WTC11 (cell line): ENCODE data around the gene CFAP53. TPM values are rescaled to one million over a fixed set of nuclear protein-coding genes. Genes with fewer than 3 reads are reported as not detected.

Experiments used
- ATAC-seq: fragments of 200-7000 bp; cut with Tn5 transposase; 2 replicates; pipeline ENCODE4 v1.10.0; 2021; ENCODE audit warnings: mild to moderate bottlenecking, moderate library complexity
- CTCF ChIA-PET: fragments of 300-600 bp; sonication (Branson Sonifier 250); formaldehyde crosslinking; loops from one replicate; lab custom pipeline; 2021; ENCODE audit warnings: antibody characterized with exemption; lab: Charles Lee
- POLR2A ChIA-PET: fragments of 350-600 bp; sonication (Branson Sonifier 250); formaldehyde crosslinking; loops from one replicate; lab custom pipeline; 2021; ENCODE audit warnings: antibody characterized with exemption; lab: Charles Lee
- DNase-seq: peaks from one replicate; pipeline ENCODE4 v3.0.0; 2021; ENCODE audit warnings: low spot score
- H3K27ac Mint-ChIP-seq: 2 replicates; pipeline ENCODE4 v1.8.0; 2021; ENCODE audit warnings: mixed read lengths
- H3K27me3 Mint-ChIP-seq: 2 replicates; pipeline ENCODE4 v1.8.0; 2021; ENCODE audit warnings: low read depth, mild to moderate bottlenecking, moderate library complexity, mixed read lengths
- H3K36me3 Mint-ChIP-seq: 2 replicates; pipeline ENCODE4 v1.8.0; 2021; ENCODE audit warnings: mixed read lengths
- H3K4me1 Mint-ChIP-seq: 2 replicates; pipeline ENCODE4 v1.8.0; 2022; ENCODE audit warnings: mixed read lengths
- H3K4me3 Mint-ChIP-seq: 2 replicates; pipeline ENCODE4 v1.8.0; 2021; ENCODE audit warnings: mild to moderate bottlenecking, moderate library complexity, mixed read lengths
- H3K9me3 Mint-ChIP-seq: 2 replicates; pipeline ENCODE4 v1.8.0; 2021; ENCODE audit warnings: mixed read lengths
- ATF1 ChIP-seq: sonication (generic); formaldehyde crosslinking; IDR thresholded peaks from 2 replicates; pipeline ENCODE4 v1.8.1; 2023; ENCODE audit warnings: mild to moderate bottlenecking, moderate library complexity, missing genetic modification reagents
- ESRRA ChIP-seq: sonication (generic); formaldehyde crosslinking; IDR thresholded peaks from 2 replicates; pipeline ENCODE4 v1.8.1; 2022; ENCODE audit warnings: mild to moderate bottlenecking, missing genetic modification reagents, borderline replicate concordance
- ETV6 ChIP-seq: sonication (generic); formaldehyde crosslinking; IDR thresholded peaks from 2 replicates; pipeline ENCODE4 v1.8.1; 2022; ENCODE audit warnings: mild to moderate bottlenecking, missing genetic modification reagents
- FOXK1 ChIP-seq: sonication (generic); formaldehyde crosslinking; IDR thresholded peaks from 2 replicates; pipeline ENCODE4 v1.8.0; 2022; ENCODE audit warnings: mild to moderate bottlenecking, moderate library complexity, missing genetic modification reagents
- FOXP1 ChIP-seq: sonication (generic); formaldehyde crosslinking; IDR thresholded peaks from 2 replicates; pipeline ENCODE4 v1.8.0; 2022; ENCODE audit warnings: missing genetic modification reagents, mild to moderate bottlenecking, moderate library complexity, borderline replicate concordance
- IRF2 ChIP-seq: sonication (generic); formaldehyde crosslinking; IDR thresholded peaks from 2 replicates; pipeline ENCODE4 v1.8.0; 2022; ENCODE audit warnings: low read depth, missing genetic modification reagents, borderline replicate concordance
- JUN ChIP-seq: sonication (generic); formaldehyde crosslinking; IDR thresholded peaks from 2 replicates; pipeline ENCODE4 v1.8.0; 2023; ENCODE audit warnings: mild to moderate bottlenecking, missing genetic modification reagents
- KAT7 ChIP-seq: sonication (generic); formaldehyde crosslinking; IDR thresholded peaks from 2 replicates; pipeline ENCODE4 v1.8.1; 2023; ENCODE audit warnings: missing genetic modification reagents, mild to moderate bottlenecking, borderline replicate concordance
- MXD4 ChIP-seq: fragments of 250-450 bp; sonication (Bioruptor Pico); IDR thresholded peaks from 2 replicates; pipeline ENCODE4 v1.8.0; 2021; ENCODE audit warnings: mild to moderate bottlenecking, moderate library complexity, borderline replicate concordance
- RELA ChIP-seq: sonication (generic); formaldehyde crosslinking; IDR thresholded peaks from 2 replicates; pipeline ENCODE4 v1.8.1; 2022; ENCODE audit warnings: missing genetic modification reagents, mild to moderate bottlenecking, borderline replicate concordance
- RORB ChIP-seq: fragments of 250-450 bp; sonication (Bioruptor Pico); IDR thresholded peaks from 2 replicates; pipeline ENCODE4 v1.9.0; 2021; ENCODE audit warnings: mild to moderate bottlenecking
- SMAD3 ChIP-seq: sonication (generic); formaldehyde crosslinking; IDR thresholded peaks from 2 replicates; pipeline ENCODE4 v1.8.0; 2022; ENCODE audit warnings: missing genetic modification reagents, mild to moderate bottlenecking, borderline replicate concordance
- TCF7 ChIP-seq: sonication (generic); formaldehyde crosslinking; IDR thresholded peaks from 2 replicates; pipeline ENCODE4 v1.8.0; 2022; ENCODE audit warnings: mild to moderate bottlenecking, low read depth, missing genetic modification reagents, moderate library complexity
- ZNF219 ChIP-seq: sonication (generic); formaldehyde crosslinking; IDR thresholded peaks from 2 replicates; pipeline ENCODE4 v1.8.0; 2023; ENCODE audit warnings: missing genetic modification reagents, mild to moderate bottlenecking, borderline replicate concordance
- total RNA-seq: library from RNA; stranded (reverse); gene quantifications from 3 replicates; pipeline ENCODE4 v1.2.3, GENCODE V29; 2021
- TF ChIP-seq, protein P1 (sequence below): sonication (generic); formaldehyde crosslinking; IDR thresholded peaks from 2 replicates; pipeline ENCODE4 v1.8.0; 2022; ENCODE audit warnings: missing genetic modification reagents
- TF ChIP-seq, protein P2 (sequence below): sonication (generic); formaldehyde crosslinking; IDR thresholded peaks from 2 replicates; pipeline ENCODE4 v1.8.1; 2022; ENCODE audit warnings: low read depth, mild to moderate bottlenecking, moderate library complexity, missing genetic modification reagents, borderline replicate concordance
- TF ChIP-seq, protein P3 (sequence below): sonication (generic); formaldehyde crosslinking; IDR thresholded peaks from 2 replicates; pipeline ENCODE4 v1.8.1; 2023; ENCODE audit warnings: mild to moderate bottlenecking, missing genetic modification reagents, borderline replicate concordance
- TF ChIP-seq, protein P4 (sequence below): sonication (generic); formaldehyde crosslinking; IDR thresholded peaks from 2 replicates; pipeline ENCODE4 v1.8.0; 2023; ENCODE audit warnings: missing genetic modification reagents, mild to moderate bottlenecking, borderline replicate concordance
- TF ChIP-seq, protein P5 (sequence below): sonication (generic); formaldehyde crosslinking; IDR thresholded peaks from 2 replicates; pipeline ENCODE4 v1.8.0; 2022; ENCODE audit warnings: mild to moderate bottlenecking, missing genetic modification reagents

Gene CFAP53
- total RNA-seq, 1 experiment from 2014 or later: 0.26 TPM

DNA sequence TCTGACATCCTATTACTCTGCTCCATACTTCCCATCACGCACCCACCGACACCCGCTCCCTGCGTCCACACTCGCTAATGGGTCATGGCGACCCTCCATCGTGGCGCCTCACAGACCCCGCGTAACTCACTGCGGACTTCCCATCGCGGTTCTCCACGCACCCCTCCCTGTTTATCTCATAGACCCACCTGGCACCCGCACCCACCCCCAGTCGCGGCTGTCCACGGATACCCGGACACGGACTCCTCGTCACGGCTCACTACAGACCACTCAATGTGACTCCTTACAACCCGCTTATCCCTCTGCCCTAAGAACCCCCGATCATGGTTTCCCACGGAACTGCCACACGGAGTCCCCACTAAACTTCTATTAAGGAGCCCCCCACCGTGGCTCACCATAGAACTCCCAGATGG lies 20.7 kb upstream of the CFAP53 start (continued):
- TF ChIP-seq IRF2 (CRISPR knock-in tag): no peak

DNA sequence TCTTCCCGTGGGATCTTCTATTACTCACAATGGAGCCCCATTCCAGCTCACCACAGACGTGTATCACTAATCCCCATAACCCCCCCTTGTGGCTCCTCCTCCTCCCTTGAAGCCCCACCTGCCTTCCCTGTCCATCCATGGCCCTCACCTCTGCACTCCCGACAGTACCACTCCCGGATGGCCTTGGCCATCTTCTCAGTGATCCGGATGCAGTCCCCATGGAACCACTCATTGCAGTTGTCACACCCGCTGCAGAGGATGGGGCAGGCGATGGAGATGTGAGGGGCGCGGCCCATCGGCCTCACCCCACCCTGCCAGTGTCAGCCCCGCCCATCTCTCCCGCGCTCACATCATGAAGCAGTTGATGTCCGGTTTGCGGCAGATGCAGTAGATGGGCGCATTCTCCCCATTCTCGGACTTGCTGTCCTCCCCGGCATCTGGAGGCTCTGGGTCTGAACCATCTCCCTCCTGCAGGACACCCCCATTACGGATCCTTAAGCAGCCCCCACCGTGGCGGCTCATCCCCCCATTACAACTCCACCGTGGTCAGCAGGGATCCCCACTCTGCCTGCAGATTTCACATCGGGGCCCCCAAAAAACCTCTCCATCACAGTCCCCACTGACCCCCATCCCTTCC lies 20.2 kb upstream of the CFAP53 start:
- Mint-ChIP-seq H3K4me3 (peak overlapping the region; percentile 98), H3K9me3 (no peaks in the 10 kb centered on the region), H3K27me3 (no peaks in the 10 kb centered on the region), H3K27ac (peak overlapping the region; percentile 87)
- DNase-seq: peak; percentile 59
- POLR2A ChIA-PET: no interaction called here
- TF ChIP-seq FOXK1 (CRISPR knock-in tag) (no peak), KAT7 (CRISPR knock-in tag) (no peak), ZNF219 (CRISPR knock-in tag) (no peak), MXD4 (no peak), ATF1 (no peak), ESRRA (no peak), SMAD3 (no peak), TCF7 (CRISPR knock-in tag) (no peak), JUN (CRISPR knock-in tag) (no peak), FOXP1 (CRISPR knock-in tag) (no peak), RELA (CRISPR knock-in tag) (no peak), RORB (CRISPR knock-in tag) (no peak), ETV6 (CRISPR knock-in tag) (no peak)
- TF ChIP-seq, protein P1, sequence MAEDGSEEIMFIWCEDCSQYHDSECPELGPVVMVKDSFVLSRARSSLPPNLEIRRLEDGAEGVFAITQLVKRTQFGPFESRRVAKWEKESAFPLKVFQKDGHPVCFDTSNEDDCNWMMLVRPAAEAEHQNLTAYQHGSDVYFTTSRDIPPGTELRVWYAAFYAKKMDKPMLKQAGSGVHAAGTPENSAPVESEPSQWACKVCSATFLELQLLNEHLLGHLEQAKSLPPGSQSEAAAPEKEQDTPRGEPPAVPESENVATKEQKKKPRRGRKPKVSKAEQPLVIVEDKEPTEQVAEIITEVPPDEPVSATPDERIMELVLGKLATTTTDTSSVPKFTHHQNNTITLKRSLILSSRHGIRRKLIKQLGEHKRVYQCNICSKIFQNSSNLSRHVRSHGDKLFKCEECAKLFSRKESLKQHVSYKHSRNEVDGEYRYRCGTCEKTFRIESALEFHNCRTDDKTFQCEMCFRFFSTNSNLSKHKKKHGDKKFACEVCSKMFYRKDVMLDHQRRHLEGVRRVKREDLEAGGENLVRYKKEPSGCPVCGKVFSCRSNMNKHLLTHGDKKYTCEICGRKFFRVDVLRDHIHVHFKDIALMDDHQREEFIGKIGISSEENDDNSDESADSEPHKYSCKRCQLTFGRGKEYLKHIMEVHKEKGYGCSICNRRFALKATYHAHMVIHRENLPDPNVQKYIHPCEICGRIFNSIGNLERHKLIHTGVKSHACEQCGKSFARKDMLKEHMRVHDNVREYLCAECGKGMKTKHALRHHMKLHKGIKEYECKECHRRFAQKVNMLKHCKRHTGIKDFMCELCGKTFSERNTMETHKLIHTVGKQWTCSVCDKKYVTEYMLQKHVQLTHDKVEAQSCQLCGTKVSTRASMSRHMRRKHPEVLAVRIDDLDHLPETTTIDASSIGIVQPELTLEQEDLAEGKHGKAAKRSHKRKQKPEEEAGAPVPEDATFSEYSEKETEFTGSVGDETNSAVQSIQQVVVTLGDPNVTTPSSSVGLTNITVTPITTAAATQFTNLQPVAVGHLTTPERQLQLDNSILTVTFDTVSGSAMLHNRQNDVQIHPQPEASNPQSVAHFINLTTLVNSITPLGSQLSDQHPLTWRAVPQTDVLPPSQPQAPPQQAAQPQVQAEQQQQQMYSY (CRISPR knock-in tag): no peak
- TF ChIP-seq, protein P2, sequence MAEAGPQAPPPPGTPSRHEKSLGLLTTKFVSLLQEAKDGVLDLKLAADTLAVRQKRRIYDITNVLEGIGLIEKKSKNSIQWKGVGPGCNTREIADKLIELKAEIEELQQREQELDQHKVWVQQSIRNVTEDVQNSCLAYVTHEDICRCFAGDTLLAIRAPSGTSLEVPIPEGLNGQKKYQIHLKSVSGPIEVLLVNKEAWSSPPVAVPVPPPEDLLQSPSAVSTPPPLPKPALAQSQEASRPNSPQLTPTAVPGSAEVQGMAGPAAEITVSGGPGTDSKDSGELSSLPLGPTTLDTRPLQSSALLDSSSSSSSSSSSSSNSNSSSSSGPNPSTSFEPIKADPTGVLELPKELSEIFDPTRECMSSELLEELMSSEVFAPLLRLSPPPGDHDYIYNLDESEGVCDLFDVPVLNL: no peak
- TF ChIP-seq, protein P3, sequence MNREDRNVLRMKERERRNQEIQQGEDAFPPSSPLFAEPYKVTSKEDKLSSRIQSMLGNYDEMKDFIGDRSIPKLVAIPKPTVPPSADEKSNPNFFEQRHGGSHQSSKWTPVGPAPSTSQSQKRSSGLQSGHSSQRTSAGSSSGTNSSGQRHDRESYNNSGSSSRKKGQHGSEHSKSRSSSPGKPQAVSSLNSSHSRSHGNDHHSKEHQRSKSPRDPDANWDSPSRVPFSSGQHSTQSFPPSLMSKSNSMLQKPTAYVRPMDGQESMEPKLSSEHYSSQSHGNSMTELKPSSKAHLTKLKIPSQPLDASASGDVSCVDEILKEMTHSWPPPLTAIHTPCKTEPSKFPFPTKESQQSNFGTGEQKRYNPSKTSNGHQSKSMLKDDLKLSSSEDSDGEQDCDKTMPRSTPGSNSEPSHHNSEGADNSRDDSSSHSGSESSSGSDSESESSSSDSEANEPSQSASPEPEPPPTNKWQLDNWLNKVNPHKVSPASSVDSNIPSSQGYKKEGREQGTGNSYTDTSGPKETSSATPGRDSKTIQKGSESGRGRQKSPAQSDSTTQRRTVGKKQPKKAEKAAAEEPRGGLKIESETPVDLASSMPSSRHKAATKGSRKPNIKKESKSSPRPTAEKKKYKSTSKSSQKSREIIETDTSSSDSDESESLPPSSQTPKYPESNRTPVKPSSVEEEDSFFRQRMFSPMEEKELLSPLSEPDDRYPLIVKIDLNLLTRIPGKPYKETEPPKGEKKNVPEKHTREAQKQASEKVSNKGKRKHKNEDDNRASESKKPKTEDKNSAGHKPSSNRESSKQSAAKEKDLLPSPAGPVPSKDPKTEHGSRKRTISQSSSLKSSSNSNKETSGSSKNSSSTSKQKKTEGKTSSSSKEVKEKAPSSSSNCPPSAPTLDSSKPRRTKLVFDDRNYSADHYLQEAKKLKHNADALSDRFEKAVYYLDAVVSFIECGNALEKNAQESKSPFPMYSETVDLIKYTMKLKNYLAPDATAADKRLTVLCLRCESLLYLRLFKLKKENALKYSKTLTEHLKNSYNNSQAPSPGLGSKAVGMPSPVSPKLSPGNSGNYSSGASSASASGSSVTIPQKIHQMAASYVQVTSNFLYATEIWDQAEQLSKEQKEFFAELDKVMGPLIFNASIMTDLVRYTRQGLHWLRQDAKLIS (CRISPR knock-in tag): no peak
- TF ChIP-seq, protein P4, sequence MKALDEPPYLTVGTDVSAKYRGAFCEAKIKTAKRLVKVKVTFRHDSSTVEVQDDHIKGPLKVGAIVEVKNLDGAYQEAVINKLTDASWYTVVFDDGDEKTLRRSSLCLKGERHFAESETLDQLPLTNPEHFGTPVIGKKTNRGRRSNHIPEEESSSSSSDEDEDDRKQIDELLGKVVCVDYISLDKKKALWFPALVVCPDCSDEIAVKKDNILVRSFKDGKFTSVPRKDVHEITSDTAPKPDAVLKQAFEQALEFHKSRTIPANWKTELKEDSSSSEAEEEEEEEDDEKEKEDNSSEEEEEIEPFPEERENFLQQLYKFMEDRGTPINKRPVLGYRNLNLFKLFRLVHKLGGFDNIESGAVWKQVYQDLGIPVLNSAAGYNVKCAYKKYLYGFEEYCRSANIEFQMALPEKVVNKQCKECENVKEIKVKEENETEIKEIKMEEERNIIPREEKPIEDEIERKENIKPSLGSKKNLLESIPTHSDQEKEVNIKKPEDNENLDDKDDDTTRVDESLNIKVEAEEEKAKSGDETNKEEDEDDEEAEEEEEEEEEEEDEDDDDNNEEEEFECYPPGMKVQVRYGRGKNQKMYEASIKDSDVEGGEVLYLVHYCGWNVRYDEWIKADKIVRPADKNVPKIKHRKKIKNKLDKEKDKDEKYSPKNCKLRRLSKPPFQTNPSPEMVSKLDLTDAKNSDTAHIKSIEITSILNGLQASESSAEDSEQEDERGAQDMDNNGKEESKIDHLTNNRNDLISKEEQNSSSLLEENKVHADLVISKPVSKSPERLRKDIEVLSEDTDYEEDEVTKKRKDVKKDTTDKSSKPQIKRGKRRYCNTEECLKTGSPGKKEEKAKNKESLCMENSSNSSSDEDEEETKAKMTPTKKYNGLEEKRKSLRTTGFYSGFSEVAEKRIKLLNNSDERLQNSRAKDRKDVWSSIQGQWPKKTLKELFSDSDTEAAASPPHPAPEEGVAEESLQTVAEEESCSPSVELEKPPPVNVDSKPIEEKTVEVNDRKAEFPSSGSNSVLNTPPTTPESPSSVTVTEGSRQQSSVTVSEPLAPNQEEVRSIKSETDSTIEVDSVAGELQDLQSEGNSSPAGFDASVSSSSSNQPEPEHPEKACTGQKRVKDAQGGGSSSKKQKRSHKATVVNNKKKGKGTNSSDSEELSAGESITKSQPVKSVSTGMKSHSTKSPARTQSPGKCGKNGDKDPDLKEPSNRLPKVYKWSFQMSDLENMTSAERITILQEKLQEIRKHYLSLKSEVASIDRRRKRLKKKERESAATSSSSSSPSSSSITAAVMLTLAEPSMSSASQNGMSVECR: no peak
- TF ChIP-seq, protein P5, sequence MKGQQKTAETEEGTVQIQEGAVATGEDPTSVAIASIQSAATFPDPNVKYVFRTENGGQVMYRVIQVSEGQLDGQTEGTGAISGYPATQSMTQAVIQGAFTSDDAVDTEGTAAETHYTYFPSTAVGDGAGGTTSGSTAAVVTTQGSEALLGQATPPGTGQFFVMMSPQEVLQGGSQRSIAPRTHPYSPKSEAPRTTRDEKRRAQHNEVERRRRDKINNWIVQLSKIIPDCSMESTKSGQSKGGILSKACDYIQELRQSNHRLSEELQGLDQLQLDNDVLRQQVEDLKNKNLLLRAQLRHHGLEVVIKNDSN (CRISPR knock-in tag): no peak
- TF ChIP-seq, all 79 proteins: peak for 0
- Mint-ChIP-seq H3K36me3 (peaks cover 37% of the 10 kb centered on the region), H3K4me1 (peaks cover 14% of the 10 kb centered on the region)
- ATAC-seq: peak; percentile 1
- CTCF ChIA-PET: interaction anchor here (0.6 kb wide), 1 partner anchor 70 kb away, joined by 3 read pairs; no protein-coding TSS in a partner anchor
